GM18508 (cell line): ENCODE data around the gene ADARB2.

Source experiments
- ATAC-seq: cut with Tn5 transposase; IDR thresholded peaks from one replicate; pipeline ENCODE4 v1.9.1; 2021; ENCODE audit warnings: moderate number of reproducible peaks; ENCODE audit not compliant: insufficient read depth, unreplicated experiment

Gene ADARB2

DNA sequence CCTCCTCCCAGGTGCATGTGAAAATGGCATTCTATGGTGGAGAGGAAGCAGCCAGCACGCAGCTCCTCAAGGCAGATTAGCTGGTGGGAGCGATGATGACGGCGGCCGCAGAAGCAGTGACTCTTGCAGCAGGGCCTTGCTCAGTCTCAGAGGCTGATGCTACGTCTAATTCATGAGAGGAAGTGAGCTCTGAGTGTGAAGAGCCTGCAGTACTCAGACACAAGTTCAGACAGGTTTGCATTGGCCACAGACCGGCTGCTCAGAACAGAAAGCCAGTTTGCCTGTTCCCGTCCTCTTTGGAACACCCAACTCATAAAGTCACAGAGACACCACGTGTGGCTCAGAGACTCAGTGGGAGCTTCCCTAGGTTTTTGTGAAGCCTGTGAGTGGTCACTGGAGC, 136.5 kb downstream of the ADARB2 start:
- ATAC-seq, result no peak

DNA sequence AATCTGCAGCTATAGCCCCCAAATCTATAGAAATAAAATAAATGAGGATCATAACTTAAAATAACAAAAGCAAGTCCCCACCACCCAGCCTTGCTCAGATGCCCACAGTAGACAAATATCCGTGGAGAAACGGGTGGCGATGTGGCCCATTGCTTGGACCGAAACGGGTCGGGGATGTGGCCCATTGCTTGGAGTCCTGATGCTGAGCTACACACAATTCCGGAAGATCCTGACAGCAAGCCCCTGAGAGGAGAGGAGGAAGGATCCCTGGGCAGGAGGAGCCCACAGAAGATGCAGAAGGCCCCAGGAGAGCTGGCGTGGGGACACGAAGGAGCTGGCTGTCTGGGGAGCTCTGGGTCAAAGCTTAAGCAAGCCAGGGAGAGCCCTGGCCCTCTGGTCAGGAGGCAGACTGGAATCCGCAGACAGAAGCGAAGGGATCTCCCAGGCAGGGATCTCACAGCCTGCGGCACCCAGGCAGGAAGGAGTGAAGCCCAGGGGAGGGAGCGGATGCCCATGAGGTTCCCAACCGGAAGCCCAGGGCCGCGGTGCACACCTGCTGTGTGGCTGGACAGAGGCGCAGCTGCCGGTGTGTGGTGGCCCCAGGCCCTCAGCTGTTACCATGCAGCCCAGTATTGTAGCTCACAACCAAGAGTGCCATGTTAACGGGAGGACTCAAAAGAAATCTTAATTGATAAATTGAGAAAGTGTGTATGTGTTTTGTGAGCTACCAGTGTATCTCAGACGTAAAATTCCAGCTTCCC, 138.8 kb downstream of the ADARB2 start:
- ATAC-seq, result no peak

DNA sequence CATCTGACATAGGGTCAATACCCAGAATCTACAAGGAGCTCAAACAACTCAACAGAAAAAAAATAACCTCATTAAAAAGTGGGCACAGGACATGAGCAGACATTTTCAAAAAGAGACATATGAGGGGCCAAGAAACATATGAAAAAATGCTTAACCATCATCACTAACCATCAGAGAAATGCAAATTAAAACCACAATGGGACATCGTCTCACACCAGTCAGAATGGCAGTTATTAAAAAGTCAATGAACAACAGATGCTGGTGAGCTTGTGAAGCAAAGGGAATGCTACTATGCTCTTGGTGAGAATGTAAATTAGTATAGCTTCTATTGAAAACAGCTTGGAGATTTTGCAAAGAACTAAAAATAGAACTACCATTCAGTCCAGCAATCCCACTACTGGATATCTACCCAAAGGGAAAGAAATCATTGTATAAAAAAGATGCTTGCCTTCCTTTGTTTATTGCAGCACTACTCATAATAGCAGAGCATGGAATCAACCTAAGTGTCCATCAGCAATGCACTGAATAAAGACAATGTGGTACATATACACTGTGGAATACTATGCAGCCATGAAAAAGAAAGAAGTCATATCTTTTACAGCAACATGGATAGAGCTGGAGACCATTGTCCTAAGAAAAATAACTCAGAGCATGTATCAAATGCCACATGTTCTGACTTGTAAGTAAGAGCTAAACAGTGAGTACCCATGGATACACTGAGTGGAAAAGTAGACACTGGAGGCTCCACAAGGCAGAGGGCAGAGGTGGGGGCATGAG, 139.8 kb downstream of the ADARB2 start:
- peak; percentile 53 for ATAC-seq

DNA sequence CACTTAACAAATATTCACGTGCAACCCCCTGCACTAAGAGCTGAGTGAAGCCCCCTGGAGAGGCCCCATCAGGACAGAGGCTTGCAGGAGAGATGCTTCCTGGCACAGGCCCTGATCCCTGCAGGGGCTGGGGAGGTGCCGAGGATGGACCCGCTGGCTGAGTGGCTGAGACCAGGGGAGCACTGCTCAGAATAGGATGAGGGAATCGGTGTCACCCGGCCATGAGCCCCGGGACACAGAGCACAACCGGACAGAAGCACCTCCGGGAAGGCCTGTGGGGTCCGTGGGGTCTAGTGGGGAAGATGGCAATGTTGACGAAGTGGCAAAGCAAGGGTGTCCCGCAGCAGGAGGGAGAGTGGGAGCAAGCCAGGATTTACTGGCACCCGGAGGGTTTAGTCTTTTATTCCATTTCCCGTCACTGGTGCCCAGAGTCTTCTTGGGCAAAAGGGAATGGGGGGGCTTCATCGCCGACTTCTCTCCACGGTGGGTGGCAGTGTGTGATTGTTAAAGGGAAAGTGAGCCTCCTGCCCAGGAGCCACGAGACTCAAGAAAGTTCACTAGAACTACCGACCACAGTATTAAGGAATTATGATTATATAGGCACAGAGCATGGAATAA, 140.7 kb downstream of the ADARB2 start:
- ATAC-seq, result no peak

DNA sequence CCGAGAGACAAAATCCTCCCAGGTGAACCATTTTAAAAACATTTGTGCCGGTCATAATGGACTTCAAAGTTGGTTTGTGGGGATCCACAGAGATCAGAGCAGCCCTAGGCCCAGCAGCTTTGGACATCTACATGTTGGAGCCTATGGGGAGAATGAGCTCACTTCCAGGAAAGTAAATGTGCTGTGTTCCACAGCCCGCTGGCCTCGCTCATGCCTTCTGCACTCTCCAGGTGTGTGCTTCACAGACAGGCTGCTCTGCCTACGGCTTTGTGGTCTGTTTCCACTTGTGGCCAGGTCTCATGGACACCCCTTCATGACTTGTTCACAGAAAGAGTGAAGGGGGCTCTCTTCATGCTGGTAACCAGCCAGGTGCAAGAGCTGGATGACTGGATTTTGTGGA, 141.6 kb downstream of the ADARB2 start:
- ATAC-seq, result no peak

DNA sequence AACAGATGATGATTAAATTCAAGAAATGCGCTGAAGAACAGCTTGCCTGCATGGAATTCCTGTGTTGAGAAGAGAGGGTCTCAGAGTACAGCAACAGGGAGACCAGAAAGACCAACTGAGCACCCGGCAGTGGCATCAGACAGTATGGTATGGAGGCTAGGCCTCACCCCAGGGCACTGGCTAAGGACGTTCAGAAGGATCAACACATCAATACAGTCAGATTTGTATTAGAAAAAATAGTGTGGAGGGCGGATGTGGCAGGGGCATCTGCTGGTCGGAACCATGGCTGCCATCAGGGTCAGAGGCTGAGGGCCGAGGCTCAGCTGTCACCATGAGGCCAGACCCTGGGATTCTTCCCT, 142.1 kb downstream of the ADARB2 start:
- ATAC-seq, result no peak

DNA sequence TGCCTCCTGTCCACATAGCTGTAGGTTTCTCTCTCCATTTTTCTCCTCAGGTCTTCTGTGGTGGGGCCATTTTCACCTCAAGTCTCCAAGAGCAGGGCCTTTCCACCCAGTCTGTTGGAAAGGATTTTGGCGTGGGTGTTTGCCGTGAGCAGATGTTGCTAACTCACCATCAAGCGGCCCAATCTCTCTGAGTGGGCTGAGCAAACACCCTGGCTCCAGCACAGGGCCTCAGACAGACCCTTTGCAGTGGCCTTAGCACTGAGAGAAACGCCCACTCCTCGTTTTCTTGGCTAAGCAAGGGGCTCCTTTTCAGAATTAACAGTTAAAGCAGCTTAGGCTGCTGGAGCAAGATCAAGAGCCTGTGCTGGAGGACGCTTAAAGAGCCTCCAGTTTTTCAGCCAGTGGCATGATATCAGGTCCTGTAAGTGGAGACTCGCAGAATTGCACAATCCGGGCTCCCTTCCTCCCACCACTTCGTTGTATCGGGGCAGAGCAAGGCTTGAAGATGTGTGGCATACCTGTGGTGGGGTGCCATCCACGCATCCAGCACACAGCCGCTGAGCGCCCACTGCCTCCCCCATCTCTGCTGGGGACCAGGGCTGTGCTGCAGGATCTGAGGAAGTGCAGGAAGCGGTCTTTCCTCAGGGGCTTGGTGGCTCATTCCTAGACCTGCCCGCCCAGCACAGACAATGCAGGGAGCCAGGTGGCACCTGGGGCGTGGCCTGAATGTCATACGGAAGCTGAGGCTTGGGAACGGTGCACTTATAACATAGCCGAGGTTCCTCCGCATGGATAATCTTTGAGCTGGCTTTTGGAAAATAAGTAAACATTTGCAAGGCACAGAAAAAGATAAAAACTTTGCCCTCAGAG, 142.7 kb downstream of the ADARB2 start:
- no peak for ATAC-seq

DNA sequence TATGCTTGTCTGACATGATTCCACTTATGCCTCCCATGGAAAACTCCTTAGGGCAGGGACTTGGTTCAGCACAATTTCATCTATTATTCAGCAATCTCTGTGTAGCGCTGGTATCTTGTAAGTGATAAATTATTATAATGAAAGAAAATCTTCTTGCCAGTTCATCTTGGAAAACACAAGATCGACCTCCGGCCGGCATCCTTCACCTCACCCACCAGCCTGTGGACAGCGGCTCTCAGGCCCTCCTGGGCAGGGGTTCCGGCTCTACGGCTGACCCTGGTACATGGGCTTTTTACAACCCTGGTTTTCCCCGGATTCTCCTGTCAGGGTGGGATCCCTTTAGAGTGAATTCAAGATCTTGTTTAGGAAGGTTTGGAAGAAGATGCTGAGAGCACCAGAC, 145.6 kb downstream of the ADARB2 start:
- ATAC-seq, result no peak

DNA sequence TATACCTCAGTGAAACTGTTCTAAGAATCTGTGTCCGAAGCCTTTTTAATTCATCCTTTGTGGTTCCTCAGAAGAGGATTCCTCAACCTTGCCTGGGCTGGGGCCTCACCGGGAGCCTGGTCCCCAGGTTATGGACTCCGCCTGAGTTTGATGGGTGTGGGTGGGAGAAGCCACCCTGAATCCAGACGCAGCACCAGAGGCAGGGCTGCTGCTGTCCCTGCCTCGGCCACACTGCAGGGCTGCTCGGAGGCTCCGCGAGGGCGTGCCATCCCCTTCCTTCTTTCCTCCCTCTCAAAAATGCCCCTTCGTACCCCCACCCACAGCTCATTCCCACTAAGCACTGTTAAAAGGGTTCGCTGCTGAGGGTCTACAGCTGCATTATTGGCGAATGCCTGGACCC, 146.3 kb downstream of the ADARB2 start:
- ATAC-seq, result no peak

DNA sequence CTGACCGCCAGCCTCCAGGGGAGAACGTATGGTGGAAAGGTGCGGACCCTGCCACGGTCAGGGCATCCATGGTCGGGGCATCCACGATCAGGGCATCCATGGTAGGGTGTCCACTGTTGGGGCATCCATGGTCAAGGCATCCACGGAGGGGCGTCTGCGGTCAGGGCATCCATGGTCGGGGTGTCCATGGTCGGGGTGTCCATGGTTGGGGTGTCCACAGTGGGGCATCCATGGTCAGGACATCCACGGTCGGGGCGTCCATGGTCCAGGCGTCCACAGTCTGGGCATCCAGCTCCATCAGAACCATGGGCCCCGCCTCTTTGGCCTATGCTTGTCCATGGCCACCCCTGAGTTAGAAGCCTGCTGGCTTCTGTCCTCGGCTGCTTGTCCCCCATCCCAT, 148.1 kb downstream of the ADARB2 start:
- no peak for ATAC-seq

DNA sequence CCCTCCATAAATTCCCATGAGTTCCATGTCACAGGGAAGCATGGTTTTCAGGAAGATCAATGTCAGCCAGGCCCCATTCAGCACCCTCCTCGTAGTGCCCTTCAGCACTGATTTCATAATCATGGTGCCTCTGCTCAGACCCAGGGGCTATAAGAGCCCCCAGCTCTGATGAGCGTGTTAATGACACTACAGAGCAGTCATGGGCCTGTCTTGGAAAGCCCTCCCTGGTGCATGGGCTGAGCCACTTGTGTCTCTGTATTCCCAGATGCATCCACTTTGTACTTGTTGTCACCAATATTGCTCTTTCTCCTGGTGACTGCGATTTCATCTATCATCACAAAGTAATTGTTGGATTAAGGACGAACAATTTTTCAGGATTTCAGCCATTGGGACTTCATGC, 154.6 kb downstream of the ADARB2 start:
- no peak for ATAC-seq

DNA sequence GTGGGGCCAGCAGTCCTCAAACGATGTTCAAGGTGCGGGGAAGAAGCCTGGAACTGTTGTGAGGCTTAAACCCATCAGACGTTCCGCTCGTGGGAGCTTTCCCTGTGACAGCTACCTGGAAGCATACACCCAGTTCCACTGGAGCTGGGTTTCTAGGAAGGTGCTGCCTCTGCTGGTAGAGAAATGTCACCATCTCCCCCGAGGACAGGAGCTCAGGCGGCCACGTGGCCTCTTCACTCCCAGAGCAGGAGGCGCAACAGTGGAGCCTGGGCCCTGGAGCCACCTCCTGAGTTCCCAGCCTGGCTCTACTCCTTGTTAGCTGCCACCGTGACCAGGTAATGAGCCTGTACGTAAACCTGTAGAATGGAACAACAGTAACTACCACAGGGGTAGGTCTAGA, 156.1 kb downstream of the ADARB2 start:
- no peak for ATAC-seq

DNA sequence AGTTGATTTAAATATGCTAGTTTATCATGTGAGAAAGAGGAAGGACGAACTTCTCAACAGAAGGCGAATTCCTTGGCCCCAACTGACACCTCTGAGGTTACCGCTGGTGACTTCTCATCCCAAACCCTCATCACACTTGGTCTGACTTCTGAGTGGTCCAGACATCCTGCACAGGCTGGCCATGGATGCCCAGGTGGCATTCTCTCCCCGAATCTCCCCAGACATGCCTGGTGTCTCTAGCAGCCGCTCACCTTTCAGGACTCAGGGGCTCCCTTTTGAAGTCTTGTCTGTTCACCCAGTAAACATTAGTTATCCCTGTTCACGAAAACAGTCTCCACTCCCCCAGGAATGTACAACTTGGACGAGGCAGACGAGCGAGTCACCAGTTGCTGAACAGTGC, 157.7 kb downstream of the ADARB2 start:
- ATAC-seq, result no peak

DNA sequence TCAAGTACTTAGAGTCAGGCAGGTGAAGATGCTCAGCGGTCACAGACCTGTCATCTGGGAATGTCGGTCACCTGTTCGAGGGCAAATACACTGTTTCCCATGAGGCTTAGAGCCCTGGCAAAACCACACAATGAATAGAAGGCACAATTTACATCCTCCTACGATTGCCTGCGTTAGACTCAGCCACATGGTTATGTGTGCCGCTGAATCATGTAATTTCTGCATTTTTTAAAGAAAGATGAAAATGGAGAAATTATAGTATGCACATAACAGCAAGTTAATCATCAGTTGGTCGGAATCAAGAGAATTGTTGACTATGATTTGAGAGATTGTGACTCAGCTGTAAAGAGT, 158.2 kb downstream of the ADARB2 start:
- no peak for ATAC-seq

DNA sequence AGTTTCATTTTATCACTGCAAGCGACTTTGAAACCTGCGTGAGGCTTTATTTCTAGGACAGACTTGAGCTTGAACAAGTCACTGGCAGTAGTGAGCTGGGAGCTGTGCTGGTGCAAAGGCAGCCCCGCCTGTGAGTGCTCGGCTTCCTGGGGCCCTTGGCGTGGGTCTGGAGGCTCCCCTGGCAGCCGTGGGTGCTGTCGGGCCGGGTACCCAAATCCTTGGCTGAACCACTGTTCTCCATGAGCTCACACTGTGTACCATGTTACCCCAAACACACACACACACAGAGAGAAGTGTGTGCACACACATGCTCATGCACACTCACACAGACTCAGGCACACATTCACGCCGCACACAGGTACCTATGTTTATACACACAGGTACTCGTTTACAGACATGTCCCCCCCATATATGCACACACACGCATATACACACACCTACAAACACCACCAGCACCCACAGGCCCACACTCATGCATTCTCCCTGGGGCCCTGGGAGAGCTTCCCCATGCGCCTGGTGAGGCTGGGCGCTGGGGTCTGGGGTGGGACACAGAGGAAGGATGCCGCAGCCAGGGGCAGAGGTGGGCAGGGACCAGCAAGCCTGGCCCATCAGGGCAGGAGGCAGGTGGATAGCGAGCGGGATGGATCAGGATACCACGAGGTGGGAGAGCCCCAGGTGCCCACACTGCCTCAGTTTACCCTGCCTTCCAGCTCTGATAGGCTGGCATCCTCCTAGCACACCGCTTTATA, 158.8 kb downstream of the ADARB2 start:
- no peak for ATAC-seq

DNA sequence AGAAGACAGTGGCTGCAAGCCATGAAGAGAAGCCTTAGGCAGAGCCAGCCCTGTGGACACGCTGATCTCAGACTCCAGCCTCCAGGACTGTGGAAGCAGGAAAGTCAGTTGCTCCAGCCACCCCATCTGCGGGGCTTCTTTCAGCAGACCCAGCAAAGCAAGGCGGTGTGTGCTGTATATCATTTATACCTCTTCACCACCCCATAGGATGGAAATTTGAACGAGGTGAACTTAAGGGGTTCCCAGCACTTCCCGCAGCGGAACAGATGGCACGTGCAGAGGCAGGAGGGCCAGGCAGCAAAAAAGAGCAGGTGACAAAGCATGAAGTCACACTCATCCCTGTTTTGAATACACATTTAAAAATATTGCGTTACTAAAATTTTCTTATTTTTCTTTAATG, 159.4 kb downstream of the ADARB2 start:
- no peak for ATAC-seq

DNA sequence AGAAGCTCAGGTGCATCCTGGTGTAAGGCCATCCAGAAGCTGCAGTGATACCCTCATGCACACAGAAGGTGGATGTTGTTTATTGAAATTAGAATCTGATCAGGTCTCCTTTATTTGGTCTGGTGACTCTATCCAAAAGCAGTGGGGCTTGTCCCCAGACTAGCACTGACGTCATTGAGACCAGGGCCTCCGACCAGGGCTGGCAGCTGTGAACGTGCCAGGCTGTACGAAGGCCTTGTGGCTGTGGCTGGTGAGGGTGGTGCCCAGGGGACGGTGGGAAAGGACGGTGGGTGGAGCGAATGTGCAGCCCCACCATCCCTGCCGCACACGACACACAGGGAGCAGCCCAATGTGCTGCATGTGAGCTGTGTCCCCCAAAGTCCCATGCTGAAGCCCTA, 160.0 kb downstream of the ADARB2 start:
- no peak for ATAC-seq

DNA sequence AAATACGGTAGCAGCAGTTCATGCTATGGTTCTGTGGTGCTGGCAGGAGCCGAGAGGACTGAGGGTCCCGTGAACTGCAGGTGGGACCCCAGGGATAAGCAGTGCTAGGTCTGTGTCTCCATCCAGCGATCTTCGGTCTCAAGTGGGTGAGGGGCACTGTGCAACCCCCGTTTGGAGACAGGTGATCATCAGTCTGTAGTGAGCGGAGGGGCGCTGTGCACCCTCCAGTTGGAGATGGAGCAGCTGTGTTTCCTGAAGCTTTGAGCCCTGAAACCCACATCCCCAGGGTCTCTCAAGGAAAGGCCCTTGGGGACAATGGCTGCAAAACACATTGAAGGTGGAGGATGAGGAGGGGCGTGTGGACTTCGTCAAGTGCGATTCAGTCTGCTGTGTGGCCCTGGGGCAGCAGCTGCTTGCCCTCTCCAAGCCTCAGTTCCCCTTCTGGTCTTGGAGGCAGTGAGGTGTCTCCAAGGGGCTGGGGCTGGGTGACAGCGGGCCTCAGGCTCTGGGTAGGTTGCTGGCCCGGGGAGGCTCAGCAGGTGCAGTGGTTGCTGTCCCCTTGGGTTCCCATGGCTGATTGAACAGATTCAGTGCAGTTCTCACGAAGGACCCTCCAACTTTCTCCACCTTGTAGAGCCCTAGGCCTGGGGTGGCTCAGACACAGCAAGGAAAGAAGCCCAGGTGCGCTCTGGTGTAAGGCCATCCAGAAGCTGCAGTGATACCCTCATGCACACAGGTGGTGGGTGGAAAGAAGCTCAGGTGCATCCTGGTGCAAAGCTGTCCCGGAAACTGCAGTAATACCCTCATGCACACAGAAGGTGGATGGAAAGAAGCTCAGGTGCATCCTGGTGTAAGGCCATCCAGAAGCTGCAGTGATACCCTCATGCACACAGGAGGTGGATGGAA, 160.6 kb downstream of the ADARB2 start:
- ATAC-seq, result no peak
